ENCODE data around the gene ACSM5. TPM values are rescaled to one million over a fixed set of nuclear protein-coding genes. Genes with fewer than 3 reads are reported as not detected.
"Not testable (repeated sequence)": the region's sequence is repeated elsewhere in the genome, so short reads cannot be mapped to it uniquely, and the experiment has no call there.

ACSM5 gene
- total RNA-seq, 1 experiment from 2014 or later = 0.91 TPM

- DNase-seq (ENCODE audit: low read depth) = no peak
Measured at GRCh38 chr16:20398603-20399002, 10.7 kb upstream of the ACSM5 start.

GRCh38 chr16:20399185-20399584 is 10.1 kb upstream of the ACSM5 start:
- DNase-seq (ENCODE audit: low read depth) = no peak

GRCh38 chr16:20401066-20401465 is 8.3 kb upstream of the ACSM5 start:
- DNase-seq (ENCODE audit: low read depth) = no peak

- peak; percentile 13 for DNase-seq (ENCODE audit: low read depth)
Measured at GRCh38 chr16:20401475-20402016, 7.8 kb upstream of the ACSM5 start.

- no peak for DNase-seq (ENCODE audit: low read depth)
Measured at GRCh38 chr16:20402651-20403050, 6.7 kb upstream of the ACSM5 start.

- no peak for DNase-seq (ENCODE audit: low read depth)
Measured at GRCh38 chr16:20404637-20405036, 4.7 kb upstream of the ACSM5 start, which contains the start of gene PDILT. PDILT (minus strand) TSS chr16:20404737; CDS start chr16:20399300, 5,437 bp downstream.

- DNase-seq (ENCODE audit: low read depth) = peak; percentile 63
Measured at GRCh38 chr16:20410121-20410723, 888 bp downstream of the ACSM5 start.

- no peak for DNase-seq (ENCODE audit: low read depth)
Measured at GRCh38 chr16:20411055-20411454, 1.7 kb downstream of the ACSM5 start.

GRCh38 chr16:20415541-20415940 is 6.2 kb downstream of the ACSM5 start:
- DNase-seq (ENCODE audit: low read depth) = peak; percentile 56

GRCh38 chr16:20419093-20419492 is 9.8 kb downstream of the ACSM5 start:
- peak; percentile 46 for DNase-seq (ENCODE audit: low read depth)

- not testable (repeated sequence) for DNase-seq (ENCODE audit: low read depth)
Measured at GRCh38 chr16:20421748-20422147, 12.4 kb downstream of the ACSM5 start.

- DNase-seq (ENCODE audit: low read depth) = not testable (repeated sequence)
Measured at GRCh38 chr16:20423772-20424128, 14.4 kb downstream of the ACSM5 start.

GRCh38 chr16:20424129-20424866 is 15.0 kb downstream of the ACSM5 start:
- DNase-seq (ENCODE audit: low read depth) = no peak

- DNase-seq (ENCODE audit: low read depth) = peak; percentile 30
Measured at GRCh38 chr16:20427401-20427797, 18.1 kb downstream of the ACSM5 start.

- DNase-seq (ENCODE audit: low read depth) = not testable (repeated sequence)
Measured at GRCh38 chr16:20429499-20429898, 20.2 kb downstream of the ACSM5 start.

GRCh38 chr16:20430480-20430879 is 21.1 kb downstream of the ACSM5 start:
- not testable (repeated sequence) for DNase-seq (ENCODE audit: low read depth)

- no peak for DNase-seq (ENCODE audit: low read depth)
Measured at GRCh38 chr16:20430948-20431347, 21.6 kb downstream of the ACSM5 start.

- DNase-seq (ENCODE audit: low read depth) = not testable (repeated sequence)
Measured at GRCh38 chr16:20438950-20439349, 29.6 kb downstream of the ACSM5 start.

- DNase-seq (ENCODE audit: low read depth) = not testable (repeated sequence)
Measured at GRCh38 chr16:20439820-20440231, 30.5 kb downstream of the ACSM5 start.

- not testable (repeated sequence) for DNase-seq (ENCODE audit: low read depth)
Measured at GRCh38 chr16:20440731-20441130, 31.4 kb downstream of the ACSM5 start.

GRCh38 chr16:20441191-20441590 is 31.9 kb downstream of the ACSM5 start:
- no peak for DNase-seq (ENCODE audit: low read depth)

GRCh38 chr16:20441859-20442258 is 32.5 kb downstream of the ACSM5 start:
- not testable (repeated sequence) for DNase-seq (ENCODE audit: low read depth)

Data from Daoy (cell line).